Islet precursor cell (in vitro differentiated cells): ENCODE data around the gene DDX51.
"Not testable (repeated sequence)": the region's sequence is repeated elsewhere in the genome, so short reads cannot be mapped to it uniquely, and the experiment has no call there.

Source experiments
- DNase-seq: peaks from one replicate; pipeline ENCODE4 v3.0.0-alpha.2; 2018

DDX51 gene

DNA sequence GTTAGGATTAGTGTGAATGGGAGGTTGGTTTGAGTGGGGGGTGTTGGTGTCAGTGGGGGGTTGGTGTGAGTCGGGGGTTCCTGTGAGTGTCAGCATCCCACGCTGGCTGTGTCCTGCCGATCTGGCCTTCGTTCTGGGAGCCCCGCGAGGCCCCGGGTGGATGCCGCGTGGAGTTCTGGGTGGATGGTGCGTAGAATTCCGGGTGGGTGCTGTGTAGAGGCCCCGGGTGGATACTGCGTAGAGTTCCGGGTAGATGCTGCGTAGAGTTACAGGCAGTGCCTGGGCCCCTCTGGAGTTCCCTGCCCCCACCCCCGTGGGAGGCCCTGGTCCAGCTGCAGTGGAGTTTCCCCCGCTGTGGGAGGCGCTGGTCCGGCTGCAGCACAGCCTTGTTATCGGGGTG is 8.8 kb upstream of the DDX51 start:
- DNase-seq: no peak

DNA sequence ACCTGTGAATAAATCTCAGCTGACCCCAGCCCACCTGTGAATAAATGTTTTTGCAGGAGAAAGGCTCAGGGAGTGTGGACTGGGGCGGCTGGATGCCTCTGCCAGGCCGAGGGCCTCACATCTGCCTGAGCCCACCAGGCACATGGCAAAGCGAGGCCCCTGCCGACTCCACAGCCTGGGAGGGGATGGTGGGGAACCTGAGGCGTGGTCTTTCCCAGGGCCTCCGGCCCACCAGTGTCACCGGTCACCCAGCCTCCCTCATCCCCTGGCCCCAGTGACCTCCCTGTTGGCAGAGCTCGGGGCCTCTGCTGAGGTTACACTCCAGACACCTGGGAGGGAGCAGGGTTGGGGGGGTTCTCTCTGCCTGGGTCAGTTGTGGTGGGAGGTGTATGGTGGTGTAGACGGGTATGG is 8.3 kb upstream of the DDX51 start:
- no peak for DNase-seq

DNA sequence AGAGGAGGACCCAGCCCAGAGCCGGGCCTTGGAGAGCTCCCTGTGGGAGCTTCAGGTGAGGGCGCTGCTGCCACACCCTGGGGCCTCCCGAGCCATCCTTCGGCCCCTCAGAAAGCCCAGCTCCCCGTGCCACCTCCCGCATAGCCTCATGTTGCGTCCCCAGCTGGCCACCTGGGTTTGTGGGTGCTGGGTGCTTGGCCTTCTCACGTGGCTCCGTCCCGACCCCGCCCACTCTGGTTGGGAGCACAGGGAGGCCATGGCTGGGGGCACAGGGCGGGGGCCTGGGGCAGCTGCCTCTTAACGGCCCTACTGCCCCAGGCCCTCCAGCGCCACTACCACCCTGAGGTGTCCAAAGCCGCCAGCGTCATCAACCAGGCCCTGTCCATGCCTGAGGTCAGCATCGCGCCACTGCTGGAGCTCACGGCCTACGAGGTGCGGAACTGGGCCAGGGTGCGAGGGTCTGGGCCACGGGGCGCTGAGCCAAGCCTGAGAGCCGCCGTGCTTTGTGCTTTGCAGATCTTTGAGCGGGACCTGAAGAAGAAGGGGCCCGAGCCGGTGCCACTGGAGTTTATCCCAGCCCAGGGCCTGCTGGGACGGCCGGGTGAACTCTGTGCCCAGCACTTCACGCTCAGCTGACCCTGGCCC is 7.8 kb upstream of the DDX51 start:
- DNase-seq: no peak

DNA sequence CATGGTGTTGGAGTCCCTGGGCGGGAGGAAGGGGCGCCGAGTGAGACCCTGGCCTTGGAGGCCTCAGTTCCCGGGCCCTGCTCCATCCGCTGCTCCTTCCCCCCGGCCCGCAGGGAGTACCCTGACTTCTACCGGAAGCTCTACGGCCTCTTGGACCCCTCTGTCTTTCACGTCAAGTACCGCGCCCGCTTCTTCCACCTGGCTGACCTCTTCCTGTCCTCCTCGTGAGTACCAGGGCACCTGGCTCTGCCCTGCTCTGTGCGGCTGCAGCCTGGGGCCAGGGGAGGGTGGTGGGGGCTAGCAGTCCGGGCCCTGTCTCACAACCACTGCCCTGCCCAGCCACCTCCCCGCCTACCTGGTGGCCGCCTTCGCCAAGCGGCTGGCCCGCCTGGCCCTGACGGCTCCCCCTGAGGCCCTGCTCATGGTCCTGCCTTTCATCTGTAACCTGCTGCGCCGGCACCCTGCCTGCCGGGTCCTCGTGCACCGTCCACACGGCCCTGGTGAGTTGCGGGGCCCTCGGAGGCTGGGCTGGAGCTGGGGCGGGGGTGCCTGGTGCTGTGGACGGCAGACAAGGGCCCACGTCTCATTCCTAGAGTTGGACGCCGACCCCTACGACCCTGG is 7.1 kb upstream of the DDX51 start:
- DNase-seq: no peak

DNA sequence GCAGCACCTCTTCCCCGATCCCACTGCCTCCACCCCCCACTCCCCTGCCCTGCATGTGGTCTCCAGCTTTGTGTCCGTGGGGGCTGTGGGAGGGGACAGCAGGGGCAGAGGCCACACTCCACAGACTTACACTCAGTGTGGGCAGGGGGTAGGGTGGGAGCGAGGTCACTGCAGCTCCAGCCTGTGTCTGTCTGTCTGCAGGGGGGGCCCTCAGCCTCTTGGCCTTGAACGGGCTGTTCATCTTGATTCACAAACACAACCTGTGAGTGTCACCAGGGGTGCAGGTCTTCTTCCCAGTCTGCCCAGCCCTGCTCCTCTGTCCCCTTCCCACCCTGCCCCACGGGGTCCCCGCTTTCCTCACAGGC is 6.6 kb upstream of the DDX51 start:
- DNase-seq: no peak

DNA sequence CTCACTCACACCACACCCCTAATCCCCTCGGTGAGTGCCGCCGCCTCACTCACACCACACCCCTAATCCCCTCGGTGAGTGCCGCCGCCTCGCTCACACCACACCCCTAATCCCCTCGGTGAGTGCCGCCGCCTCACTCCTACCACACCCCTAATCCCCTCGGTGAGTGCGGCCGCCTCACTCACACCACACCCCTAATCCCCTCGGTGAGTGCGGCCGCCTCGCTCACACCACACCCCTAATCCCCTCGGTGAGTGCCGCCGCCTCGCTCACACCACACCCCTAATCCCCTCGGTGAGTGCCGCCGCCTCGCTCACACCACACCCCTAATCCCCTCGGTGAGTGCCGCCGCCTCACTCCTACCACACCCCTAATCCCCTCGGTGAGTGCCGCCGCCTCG is 5.4 kb upstream of the DDX51 start:
- DNase-seq: not testable (repeated sequence)

DNA sequence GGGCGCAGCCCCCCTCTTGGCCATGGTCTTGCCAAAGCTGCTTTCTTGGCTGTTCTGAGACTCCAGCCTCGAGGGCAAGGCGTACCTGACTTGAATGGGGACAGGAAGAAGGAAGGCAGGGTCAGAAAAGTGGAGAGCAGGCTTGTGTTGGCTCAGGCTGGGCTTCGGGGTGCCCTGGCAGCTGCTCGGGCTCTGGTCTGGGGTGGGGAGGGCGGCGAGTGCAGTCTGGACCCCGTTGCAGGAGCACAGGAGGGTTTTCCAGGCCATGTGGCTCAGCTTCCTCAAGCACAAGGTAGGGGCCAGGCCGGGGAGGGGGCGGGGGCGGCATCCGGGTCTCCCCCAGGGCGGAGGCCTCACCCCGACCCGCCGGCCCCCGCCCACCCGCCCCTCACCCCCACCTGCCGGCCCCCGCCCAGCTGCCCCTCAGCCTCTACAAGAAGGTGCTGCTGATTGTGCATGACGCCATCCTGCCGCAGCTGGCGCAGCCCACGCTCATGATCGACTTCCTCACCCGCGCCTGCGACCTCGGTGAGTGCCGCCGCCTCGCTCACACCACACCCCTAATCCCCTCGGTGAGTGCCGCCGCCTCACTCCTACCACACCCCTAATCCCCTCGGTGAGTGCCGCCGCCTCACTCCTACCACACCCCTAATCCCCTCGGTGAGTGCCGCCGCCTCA is 4.4 kb upstream of the DDX51 start:
- peak; percentile 52 for DNase-seq

DNA sequence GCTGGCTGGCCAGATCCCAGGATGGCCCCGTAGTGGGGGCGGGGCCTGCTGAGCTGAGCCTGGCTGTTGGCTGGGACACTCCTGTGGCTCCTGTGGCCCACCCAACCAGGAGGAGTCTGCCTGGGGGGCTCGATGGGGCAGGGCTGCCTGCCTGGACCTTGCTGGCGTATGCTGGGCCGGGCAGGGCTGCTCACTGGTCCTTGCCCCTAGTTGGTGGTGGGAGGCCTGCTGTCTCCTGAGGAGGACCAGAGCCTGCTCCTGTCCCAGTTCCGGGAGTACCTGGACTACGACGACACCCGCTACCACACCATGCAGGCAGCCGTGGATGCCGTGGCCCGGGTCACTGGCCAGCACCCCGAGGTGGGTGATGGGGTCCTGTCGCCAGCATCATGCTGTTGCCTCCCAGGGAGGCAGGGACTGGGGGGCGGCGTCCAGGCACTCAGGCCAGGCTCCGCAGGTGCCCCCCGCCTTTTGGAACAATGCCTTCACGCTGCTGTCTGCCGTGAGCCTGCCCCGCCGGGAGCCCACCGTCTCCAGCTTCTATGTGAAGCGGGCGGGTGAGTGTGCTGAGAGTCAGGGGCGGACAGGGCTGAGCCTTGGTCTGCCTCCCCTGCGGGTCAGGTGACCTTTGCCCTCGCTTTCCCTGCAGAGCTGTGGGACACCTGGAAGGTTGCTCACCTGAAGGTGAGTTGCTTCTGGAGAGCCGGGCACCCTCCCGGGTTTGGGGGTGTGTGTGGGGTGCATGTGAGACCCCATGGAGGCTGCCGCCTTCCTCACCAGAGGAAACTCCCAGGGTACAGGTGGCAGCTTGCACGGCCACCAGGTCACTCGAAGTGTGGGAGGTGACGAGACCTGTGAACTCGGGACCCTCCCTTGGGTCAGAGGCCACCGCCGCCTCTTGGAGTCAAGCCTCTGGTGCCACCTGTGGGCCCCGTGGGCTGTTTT is 3.6 kb upstream of the DDX51 start:
- DNase-seq: peak; percentile 52

DNA sequence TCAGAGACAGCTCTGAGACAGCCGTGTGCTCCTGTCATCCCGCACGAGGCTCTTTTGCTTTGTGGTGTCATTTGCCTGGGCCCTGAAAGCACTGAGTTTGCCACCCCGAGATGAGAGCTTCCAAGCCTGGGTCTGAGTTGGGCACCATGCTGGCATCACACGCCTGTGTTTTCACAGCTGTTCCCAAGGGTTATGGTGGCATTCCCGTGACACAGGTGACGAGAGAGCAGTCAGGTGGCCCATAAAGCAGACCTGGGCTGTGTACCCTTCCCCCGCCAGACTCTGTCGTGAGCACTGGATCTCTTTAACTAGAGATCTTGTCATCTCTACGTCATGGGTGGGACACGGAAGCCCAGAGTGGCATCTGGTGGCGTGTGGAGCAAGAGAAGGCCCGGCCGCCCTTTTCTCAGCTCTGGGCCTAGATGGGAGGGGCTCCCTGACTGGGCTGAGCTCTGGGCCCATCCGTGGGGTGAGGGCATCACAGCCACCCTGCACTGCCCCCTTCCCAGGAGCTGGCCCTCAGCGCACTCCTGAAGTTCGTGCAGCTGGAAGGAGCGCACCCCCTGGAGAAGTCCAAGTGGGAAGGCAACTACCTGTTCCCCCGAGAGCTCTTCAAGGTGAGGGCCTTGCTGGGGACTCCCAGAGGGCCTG is 2.8 kb upstream of the DDX51 start:
- no peak for DNase-seq

DNA sequence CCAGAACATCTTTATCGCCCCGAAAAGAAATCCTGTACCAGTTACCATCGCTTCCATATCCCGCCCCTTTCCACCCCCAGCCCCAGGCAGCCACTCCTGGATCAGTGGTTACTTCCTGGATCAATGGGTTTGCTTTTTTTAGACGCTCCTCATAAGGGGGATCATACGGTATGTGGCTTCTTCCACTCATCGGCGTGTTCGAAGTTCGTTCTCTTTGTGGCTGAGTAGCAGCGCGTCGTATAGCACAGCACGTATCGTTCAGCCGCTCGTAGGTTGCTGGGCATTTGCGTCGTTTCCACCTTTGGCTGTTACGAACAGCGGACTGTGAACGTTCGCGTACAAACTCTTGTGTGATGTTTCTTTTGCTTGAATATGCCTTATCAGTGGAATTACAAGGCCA is 2.0 kb upstream of the DDX51 start:
- no peak for DNase-seq

DNA sequence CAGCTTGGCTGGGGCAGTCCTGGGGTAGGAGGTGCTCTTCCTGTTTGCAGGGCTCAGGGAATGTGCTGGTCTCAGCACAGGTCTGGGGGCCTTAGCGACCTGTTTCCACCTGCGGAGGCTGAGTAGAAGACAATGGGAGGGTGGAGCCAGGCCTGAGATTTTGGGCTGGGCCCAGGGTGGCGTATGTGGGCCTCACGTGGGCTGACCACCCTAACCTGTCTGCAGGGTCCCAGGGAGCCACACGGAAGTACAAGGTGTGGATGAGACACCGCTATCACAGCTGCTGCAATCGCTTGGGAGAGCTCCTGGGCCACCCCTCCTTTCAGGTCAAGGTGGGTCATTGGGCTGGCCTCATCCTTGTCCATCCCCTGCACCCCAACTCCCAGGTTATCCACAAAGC is 1.2 kb upstream of the DDX51 start:
- DNase-seq: peak; percentile 54

DNA sequence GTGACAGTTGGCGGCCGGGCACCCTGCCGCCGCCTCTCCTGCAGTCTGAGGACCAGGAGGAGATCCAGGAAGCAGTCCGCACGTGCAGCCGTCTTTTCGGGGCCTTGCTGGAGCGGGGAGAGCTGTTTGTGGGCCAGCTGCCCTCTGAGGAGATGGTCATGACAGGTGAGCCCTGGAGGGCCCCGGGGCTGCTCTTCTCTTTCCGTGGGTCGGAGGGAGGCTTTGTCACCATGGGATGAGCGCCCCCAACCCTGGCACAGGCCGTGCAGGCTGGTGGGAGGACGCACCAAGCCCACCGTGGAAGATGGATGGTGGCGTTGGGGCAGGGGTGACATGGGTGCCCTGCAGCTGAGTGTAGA is 670 bp upstream of the DDX51 start:
- DNase-seq: no peak

DNA sequence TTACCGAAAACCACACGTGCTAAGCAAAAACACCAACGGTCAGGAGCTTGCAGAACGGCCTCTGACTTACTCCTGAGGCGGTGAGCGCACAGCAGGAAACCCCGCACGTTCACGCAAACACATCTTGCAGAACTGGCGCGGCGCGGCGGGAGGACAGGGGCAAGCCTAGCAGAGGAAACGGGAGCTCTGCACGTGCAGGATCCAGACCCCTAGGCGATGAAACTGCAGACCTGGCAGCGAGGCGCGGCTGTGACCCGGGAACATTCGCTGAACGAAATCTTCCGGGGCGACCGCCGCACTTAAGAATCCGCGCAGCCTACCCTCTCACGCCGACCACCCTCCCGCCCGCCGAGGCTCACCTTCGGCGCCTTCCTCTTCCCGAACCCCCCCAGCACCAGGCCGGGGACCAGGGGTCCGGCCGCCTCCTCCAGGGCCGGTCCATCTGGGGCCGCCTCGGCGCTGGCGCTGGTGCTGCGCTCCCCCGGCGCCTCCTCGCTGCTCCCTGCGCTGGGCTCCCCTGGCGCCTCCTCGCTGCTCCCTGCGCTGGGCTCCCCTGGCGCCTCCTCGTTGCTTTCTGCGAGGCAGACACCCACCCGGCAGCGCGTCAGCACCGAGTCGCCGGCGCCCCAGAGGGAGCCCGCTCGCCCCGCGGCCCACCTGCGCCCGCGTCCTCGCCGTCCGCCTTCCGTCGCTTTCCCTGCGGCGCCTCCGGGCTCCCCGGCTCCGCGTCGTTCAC is 615 bp downstream of the DDX51 start:
- peak; percentile 57 for DNase-seq

DNA sequence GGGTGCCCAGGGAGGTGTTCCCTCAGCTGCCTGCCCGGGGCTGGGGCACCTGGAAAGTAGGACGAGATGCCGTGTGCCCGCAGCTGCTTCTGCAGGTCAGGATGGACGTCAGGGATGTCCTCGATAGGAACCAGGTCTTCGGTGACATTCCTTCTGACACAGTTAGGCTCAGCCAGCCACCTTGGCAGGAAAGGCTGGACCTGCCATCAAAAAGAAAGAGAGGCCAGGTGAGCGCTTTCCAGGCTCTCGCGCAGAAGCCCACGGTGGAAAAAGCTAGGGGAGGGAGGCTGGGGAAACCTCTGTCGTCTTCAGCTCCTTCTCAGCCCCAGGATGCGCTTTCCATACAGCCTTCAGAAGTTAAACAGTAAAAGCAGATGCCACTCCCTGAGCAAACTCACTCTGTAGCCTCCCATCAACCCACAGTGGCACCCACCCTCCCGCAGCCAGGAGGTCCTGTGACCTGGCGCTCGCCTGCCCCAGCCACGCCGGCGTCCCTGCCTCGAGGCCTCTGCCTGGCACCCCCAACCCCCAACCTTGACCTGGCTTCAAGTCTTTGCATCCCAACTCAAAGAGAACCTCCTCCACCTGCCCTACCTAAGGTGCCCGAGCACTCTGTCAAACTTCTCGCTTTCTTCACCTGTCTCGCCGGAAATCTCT is 1.3 kb downstream of the DDX51 start:
- no peak for DNase-seq

DNA sequence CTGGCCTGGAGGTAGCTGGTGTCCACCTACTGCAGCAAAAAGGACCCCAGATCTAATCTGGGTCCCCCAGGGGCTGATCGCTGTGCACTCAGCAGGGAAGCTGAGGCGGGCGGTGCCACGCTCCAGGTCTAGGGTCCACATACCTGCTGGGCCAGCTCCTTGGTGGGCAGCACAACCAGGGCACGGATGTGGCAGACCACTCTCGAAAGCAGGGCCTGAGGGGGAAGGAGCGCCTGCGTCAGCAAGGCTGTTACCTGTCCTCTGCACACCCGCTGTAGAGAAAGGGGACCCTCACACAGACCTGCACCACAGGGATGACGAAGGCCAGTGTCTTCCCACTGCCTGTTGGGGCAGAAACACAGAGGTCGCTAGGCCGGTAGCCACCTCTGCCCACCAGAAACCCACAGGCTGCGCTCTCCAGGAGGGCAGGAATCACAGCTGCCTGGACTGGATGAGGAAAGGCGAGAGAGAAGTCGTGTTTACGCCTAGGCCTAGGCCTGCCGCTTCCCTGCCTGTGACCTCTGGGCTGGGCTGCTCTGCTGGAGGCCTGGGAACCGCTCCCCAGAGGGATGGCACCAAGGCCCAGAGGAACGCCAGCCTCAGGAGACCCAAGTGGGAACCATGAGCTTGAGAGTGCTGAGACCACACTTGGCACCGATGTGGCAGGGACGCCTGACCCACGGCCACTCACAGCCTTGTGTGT is 2.0 kb downstream of the DDX51 start:
- no peak for DNase-seq

DNA sequence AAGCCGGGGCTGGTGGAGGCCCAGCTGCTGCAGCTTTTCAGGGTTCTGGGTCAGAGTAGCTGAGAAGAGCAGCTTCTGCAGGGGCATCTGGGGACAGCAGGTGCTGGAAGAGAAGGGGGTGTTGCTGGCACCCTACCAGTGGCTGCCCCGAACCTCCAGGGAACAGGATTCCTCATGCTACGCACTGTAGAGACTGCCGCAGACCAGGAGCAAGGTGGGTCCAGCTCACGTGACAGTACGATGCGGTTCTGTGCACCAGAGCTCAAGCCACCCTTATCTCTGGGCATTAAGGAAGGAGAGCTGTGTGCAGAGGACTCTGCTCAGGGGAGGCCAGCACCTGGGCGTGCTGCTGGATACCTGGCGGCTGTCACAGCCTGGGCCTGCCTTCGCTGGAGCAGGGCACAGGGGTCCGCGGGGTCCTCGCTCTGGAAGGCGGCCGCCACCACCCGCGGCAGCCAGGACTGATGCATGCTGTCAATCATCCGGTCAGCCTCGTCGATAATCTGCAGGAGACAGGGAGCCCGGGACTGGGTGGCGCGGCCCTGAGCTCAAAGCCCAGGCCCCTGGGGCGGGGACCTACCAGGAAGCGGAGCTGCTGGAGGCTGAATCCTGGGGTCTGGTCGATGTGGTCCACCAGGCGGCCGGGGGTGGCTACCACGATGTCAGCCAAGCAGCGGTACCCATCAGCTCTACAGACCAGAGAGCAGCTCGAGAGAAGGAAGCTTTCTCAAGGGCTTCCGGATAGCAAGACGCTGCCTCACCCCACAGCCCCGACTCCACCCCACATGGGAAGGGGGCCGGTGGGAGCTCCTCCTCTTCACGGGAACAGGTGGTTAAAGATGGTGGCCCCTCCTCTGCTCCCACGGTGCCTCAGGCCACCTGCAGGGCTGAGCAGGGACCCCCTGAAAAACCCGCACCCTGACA is 2.9 kb downstream of the DDX51 start:
- DNase-seq: no peak

DNA sequence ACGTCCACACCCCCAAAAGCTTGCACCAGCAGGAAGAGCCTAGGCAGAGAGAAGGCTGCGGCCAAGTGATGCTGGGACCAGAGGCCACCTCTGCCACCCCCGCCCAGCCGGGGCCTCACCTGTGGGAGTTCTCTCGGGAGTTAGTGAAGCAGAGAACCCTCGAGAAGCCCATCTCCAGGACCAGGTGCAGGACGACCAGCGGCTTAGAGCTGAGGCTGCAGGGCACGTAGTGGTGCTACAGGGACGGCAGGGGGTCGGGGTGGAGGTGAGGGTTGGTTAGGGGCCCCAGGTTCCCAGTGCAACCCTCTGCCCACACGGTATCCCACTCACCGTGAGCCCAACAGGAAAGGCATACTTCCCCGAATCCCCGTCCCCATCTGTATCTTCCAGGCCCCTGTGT is 3.6 kb downstream of the DDX51 start:
- no peak for DNase-seq

DNA sequence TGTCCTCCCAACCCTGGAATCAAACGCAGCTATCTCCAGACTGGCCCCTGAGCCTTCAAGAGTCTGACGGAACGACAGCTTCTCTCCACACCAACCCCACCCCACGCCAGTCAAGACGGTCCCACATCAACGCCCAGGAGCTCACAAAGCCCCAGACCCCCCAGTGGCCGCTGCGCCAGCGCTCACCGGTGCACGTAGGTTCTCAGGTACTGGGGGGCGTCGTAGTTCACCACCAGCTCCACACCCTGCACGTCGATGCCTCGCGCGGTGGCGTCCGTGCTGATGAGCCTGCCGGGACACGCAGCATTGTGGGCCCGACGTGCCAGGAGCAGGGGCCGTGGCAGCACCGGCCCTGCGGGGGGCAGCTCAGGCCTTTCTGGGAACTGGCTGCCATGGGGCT is 4.2 kb downstream of the DDX51 start:
- no peak for DNase-seq

DNA sequence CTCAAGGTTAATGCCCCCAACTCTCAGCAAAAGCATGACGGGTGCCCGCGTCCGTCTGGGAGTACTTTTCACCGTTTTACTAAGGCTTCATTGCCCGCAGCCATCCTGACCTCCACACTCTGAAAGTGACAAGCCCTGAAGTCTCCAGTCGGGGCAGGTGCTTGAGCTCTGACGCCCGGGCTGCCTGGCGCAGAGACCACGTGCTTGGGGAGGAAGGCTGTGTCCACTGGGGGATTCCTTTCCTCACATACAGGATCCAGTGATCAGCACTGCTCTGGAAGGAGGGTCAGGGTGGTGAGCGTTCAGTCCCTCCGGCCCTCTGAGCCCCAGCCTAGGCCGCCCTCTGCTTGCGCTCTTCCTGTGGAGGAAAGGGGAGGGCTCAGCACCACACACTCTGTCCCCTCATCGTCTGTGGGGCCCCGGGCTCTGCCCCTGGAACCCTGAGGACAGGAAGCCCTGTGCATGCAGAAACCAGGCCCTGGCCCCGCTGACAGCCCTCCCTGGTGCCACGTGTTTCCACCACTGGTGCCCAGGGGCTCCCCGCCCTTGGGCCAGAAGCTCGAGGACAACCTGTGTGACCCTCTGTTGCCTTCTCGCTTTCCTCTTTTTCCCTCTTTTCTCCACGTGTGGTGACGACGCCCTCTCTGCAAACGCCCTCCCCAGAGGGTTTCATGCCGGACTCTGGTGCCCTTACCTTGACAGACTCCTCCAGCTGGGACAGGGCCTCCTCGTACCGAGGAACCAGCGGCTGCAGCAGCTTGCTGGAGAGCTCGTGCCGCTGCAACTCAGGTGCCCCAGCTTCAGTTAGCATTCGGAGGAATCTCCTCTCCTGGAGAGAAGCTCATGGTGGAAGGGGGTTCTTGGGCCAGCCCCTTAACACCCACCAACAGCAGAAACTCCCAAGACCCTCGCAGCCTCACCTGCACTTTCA is 4.9 kb downstream of the DDX51 start:
- DNase-seq: no peak
